GM19463 (cell line): Measurements from ENCODE around the gene DCAF6.

Experiments
- ATAC-seq: cut with Tn5 transposase; IDR thresholded peaks from one replicate; pipeline ENCODE4 v1.9.1; 2021; ENCODE audit warnings: mild to moderate bottlenecking, moderate library complexity; ENCODE audit not compliant: unreplicated experiment

Gene DCAF6

GRCh38 chr1:167955915-167956314 is 19.4 kb downstream of the DCAF6 start:
- ATAC-seq = no peak

GRCh38 chr1:167957710-167958109 is 21.2 kb downstream of the DCAF6 start:
- no peak for ATAC-seq

GRCh38 chr1:167964646-167965045 is 28.2 kb downstream of the DCAF6 start:
- no peak for ATAC-seq

- no peak for ATAC-seq
Measured at GRCh38 chr1:167966050-167966449, 29.6 kb downstream of the DCAF6 start.

- no peak for ATAC-seq
Measured at GRCh38 chr1:167968569-167968968, 32.1 kb downstream of the DCAF6 start.

DNA sequence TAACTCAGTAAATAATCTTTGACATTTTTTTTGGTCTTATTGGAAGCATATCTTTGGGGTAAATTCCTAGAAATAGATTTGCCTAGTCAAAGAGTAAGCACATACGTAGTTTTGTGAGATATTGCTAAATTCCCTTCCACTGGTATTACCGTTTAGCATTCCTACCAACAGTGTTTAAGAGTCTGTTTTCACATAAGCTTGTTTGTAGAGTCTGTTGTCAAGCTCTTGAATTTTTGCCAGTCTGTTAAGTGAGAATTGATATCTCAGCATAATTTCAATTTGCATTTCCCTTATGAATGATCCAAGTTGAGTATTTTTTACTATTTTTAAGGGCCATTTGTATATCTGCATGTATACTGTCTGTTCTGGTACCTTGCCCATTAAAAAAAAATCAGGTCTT is 37.3 kb downstream of the DCAF6 start:
- ATAC-seq = no peak

GRCh38 chr1:167974698-167975097 is 38.2 kb downstream of the DCAF6 start:
- no peak for ATAC-seq

- ATAC-seq = no peak
Measured at GRCh38 chr1:167977245-167977644, 40.8 kb downstream of the DCAF6 start.

DNA sequence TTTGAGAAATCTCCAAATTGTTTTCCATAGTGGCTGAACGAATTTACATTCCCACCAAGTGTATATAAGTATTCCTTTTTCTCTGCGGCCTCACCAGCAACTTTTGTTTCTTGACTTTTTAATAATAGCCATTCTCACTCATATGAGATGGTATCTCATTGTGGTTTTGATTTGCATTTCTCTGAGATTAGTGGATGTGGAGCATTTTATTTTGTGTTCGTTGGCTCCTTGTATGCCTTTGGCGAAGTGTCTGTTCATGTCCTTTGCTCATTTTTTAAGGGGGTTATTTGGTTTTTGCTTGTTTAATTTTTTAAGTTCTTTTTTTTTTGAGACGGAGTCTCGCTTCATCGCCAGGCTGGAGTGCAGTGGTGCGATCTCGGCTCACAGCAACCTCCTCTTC is 45.5 kb downstream of the DCAF6 start:
- ATAC-seq = no peak

DNA sequence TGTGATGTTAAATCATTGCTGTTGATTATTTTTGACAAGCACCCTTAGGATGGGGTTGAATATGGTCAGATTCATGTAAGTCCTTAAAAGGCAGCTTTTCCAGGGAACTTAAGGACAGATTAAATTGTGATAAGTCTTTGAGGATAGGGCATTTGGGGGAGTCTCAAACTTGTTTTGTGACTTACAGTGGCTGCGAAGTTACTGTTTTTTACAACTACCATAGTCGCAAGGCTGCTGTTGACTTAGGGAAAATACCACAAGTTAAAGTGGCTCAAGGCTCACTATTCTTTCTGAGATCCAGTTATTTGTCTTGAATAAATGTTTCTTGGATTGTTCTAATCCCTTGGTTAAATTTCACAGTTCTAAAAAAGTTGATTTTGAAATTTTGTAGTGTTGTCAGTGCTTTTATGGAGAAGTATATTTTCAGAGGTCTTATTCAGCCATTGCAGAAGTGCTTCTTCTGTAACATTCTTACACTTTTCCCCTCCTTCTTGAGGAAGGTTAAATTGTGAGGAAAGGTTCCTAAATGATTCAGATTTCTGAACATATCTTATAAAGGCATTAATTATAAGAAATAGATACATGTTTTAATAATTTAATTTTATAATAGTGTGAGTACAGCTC is 47.4 kb downstream of the DCAF6 start:
- no peak for ATAC-seq

DNA sequence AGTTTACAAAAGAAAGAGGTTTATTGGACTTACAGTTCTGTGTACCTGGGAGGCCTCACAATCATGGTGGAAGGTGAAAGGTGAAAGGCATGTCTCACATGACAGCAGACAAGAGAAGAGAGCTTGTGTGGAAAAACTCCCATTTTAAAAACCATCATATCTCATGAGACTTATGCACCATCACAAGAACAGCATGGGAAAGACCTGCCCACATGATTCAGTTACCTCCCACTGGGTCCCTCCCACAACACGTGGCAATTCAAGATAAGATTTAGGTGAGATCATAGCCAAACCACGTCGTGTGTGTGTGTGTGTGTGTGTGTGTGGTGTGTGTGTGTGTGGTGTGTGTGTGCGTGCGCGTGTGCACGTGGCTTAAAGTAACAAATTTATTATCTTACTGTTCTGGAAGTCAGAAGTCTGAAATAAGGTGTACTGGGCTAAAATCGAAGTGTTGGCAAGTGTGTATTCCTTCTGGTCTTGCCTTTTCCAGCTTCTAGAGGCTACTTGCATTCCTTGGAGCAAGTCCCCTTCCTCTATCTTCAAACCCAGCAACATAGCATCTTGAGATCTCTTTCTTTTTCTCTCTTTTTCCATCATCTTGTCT is 48.5 kb downstream of the DCAF6 start:
- ATAC-seq = no peak

- no peak for ATAC-seq
Measured at GRCh38 chr1:167987174-167987573, 50.7 kb downstream of the DCAF6 start.

DNA sequence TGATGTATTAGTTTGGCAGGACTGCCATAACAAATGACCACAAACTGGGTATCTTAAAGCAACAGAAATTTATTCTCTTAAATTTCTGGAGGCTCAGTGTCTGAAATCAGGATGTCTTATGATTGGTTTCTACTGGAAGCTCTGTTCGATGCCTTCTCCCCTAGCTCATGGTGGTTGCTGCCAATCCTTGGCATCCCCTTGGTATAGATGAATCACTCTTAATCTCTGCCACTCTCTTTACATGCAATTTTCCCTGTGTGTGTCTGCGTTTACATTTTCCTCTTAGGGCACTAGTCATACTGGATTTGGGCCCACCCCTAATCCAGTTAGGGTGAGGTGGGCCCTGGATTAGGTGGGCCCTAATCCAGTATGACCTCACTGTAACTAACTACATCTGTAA is 55.1 kb downstream of the DCAF6 start:
- ATAC-seq = no peak

GRCh38 chr1:167993720-167994119 is 57.2 kb downstream of the DCAF6 start:
- ATAC-seq = no peak

GRCh38 chr1:167994560-167994959 is 58.1 kb downstream of the DCAF6 start:
- no peak for ATAC-seq

DNA sequence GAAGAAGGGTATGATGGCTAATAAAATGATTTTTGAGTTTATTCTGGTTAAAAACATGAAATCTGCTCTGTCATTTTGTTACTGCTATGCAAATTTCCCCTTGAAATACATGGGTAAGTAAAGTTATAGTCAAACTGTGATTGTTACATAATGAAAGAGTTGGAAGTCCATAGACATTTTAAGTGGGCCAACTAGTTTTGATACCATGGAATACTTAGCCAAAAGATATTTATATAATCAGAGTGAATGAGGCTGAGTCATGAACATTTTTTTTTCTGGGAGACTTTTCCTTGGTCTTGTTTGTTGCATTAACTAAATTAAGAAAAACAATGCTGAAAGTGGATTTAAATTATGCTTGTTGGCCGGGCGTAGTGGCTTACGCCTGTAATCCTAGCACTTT is 58.6 kb downstream of the DCAF6 start:
- ATAC-seq = no peak

DNA sequence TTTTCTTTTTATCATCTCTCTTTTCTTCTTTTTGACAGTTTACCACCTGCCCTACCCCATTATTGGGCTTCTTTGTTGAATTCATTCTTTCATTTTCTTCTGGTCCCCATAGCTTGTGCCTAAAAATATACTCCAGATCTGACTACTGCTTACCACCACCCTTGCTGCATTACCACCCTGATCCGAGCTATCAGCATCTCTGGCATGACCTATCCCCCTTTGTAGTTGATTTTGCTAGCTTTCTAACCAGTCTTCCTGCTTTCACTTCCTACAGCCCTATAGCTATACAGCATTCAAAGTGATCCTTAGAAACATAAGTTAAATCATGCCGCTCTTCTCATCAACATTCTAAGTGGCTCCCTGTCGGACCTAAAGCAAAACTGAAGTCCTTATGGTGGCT is 59.8 kb downstream of the DCAF6 start:
- ATAC-seq = no peak

GRCh38 chr1:167997037-167997575 is 60.6 kb downstream of the DCAF6 start:
- ATAC-seq = no peak

DNA sequence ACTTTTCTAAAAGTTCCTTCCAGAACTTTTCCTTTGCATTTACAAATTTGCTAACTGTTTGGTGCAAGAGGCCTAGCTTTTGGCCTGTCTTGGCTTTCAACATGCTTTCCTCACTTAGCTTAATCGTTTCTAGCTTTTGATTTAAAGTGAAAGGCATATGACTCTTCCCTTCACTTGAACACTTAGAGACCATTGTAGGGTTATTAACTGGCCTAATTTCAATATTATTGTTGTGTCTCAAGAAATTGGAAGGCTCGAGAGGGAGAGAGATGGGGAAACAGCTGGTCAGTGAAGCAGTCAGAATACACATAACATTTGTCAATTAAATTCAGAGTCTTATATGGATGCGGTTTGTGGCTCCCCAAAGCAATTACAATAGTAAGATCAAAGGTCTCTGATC is 63.4 kb downstream of the DCAF6 start:
- ATAC-seq = no peak

GRCh38 chr1:168000656-168001055 is 64.2 kb downstream of the DCAF6 start:
- ATAC-seq = no peak

- ATAC-seq = no peak
Measured at GRCh38 chr1:168001213-168001612, 64.7 kb downstream of the DCAF6 start.

DNA sequence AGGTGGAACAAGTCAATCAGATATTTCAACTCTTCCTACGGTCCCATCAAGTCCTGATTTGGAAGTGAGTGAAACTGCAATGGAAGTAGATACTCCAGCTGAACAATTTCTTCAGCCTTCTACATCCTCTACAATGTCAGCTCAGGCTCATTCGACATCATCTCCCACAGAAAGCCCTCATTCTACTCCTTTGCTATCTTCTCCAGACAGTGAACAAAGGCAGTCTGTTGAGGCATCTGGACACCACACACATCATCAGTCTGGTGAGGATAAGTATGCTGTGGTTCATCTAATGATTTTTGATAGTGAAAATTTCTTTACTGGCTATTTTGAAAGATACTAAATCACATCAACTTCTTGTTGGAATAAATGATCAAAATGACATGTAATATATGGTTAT is 68.0 kb downstream of the DCAF6 start:
- no peak for ATAC-seq

DNA sequence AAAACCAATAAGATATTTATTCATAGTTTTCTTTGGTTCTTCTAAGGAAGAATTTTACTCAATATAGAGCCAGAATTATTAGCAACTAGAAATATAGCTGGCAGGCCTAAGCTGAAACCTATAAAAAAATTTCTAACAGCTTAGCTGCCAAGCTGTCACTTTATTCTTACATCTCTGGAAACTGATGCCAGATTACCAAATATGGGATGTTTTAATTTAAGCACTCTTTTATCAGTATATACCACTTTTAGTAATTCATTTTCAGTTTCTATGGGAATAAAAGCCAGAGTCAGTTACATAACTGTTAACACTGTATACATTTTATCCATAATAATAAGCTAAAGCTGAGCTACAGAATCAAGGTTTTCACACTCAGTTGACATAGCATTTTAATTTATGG is 69.0 kb downstream of the DCAF6 start:
- no peak for ATAC-seq
